CD4-positive, alpha-beta T cell treated with Interferon gamma for 1 hour (primary cell): Measurements from ENCODE around the gene FBF1.

Experiments used
- DNase-seq: peaks from one replicate; pipeline ENCODE4 v3.0.0-alpha.2; 2020

Gene FBF1

GRCh38 chr17:75950855-75951554, 10.2 kb upstream of the FBF1 start:
- no peak for DNase-seq

- no peak for DNase-seq
Observed at GRCh38 chr17:75950421-75950820, 9.6 kb upstream of the FBF1 start.

- no peak for DNase-seq
Observed at GRCh38 chr17:75945211-75945610, 4.4 kb upstream of the FBF1 start.

- DNase-seq, result no peak
Observed at GRCh38 chr17:75943491-75943890, 2.6 kb upstream of the FBF1 start.

- no peak for DNase-seq
Observed at GRCh38 chr17:75942473-75942872, 1.6 kb upstream of the FBF1 start.

GRCh38 chr17:75941442-75941819, 589 bp upstream of the FBF1 start:
- DNase-seq, result no peak

- DNase-seq, result no peak
Observed at GRCh38 chr17:75937652-75938051, 3.2 kb downstream of the FBF1 start.

- DNase-seq, result no peak
Observed at GRCh38 chr17:75933808-75934207, 7.0 kb downstream of the FBF1 start.

GRCh38 chr17:75932852-75933251, 8.0 kb downstream of the FBF1 start:
- DNase-seq, result no peak

- DNase-seq, result no peak
Observed at GRCh38 chr17:75931062-75931461, 9.8 kb downstream of the FBF1 start.

- peak; percentile 16 for DNase-seq
Observed at GRCh38 chr17:75927286-75927922, 13.4 kb downstream of the FBF1 start.

- no peak for DNase-seq
Observed at GRCh38 chr17:75926456-75926855, 14.4 kb downstream of the FBF1 start.

GRCh38 chr17:75925912-75926311, 14.9 kb downstream of the FBF1 start:
- DNase-seq, result no peak

- DNase-seq, result no peak
Observed at GRCh38 chr17:75925103-75925502, 15.7 kb downstream of the FBF1 start.

GRCh38 chr17:75922963-75923874, 17.6 kb downstream of the FBF1 start:
- no peak for DNase-seq

GRCh38 chr17:75922173-75922961, 18.5 kb downstream of the FBF1 start:
- DNase-seq, result no peak

GRCh38 chr17:75921596-75921995, 19.2 kb downstream of the FBF1 start:
- DNase-seq, result no peak

- no peak for DNase-seq
Observed at GRCh38 chr17:75920045-75920560, 20.7 kb downstream of the FBF1 start.

- no peak for DNase-seq
Observed at GRCh38 chr17:75919611-75920010, 21.2 kb downstream of the FBF1 start.

GRCh38 chr17:75917917-75918445, 22.9 kb downstream of the FBF1 start:
- no peak for DNase-seq

- no peak for DNase-seq
Observed at GRCh38 chr17:75917141-75917916, 23.5 kb downstream of the FBF1 start.

- no peak for DNase-seq
Observed at GRCh38 chr17:75915268-75915667, 25.6 kb downstream of the FBF1 start.
